ENCODE results near the gene COL18A1. TPM values are rescaled to one million over a fixed set of nuclear protein-coding genes. Genes with fewer than 3 reads are reported as not detected.
A peak's percentile ranks its signal among the peaks of the same experiment; 100 is the strongest.

Gene COL18A1
- total and polyA plus RNA-seq, 2 of the 8 experiments (the other 6 are each of a cell fraction or from before 2014, with no cell fraction given), result 145 to 201 TPM

GRCh38 chr21:45367402-45368351 lies 37.3 kb upstream of the COL18A1 start:
- H3K79me1 ChIP-seq (ENCODE audit: low read depth, low read length), result no peaks in the 10 kb centered on the region

More at GRCh38 chr21:45367402-45368351, 37.3 kb upstream of the COL18A1 start:
- H3K27ac ChIP-seq (ENCODE audit: low read depth, low read length), result no peak overlapping the region
- no peak overlapping the region for H3K4me2 ChIP-seq (ENCODE audit: insufficient read depth in 1 of 2, low read depth in 2 of 2, low read length in 2 of 2)
- no peaks in the 10 kb centered on the region for H4K20me1 ChIP-seq (replicated peaks in 1 of 2; ENCODE audit: control insufficient read depth in 1 of 2, insufficient read depth in 2 of 2, low read length in 2 of 2)
- H3K36me3 ChIP-seq (ENCODE audit: control insufficient read depth in 2 of 4, insufficient read depth in 4 of 4, low read length in 3 of 4), result no peaks in the 10 kb centered on the region
- H3K4me1 ChIP-seq (replicated peaks in 1 of 4; ENCODE audit: control insufficient read depth in 3 of 4, insufficient read depth in 4 of 4, low read length in 3 of 4), result peaks cover 0 to 18% (median 9%) of the 10 kb centered on the region in 4 experiments; a peak in 6 of 7 replicates
- no peak overlapping the region for H2AFZ ChIP-seq (ENCODE audit: low read length)
- ChIA-PET POLR2A (ENCODE audit: partially characterized antibody) (no interaction called here), CTCF (ENCODE audit: partially characterized antibody) (interaction anchor here (2.1 kb wide), 1 partner anchor 39 kb away, joined by 6 read pairs; no protein-coding TSS in a partner anchor)
- H3K27me3 ChIP-seq (replicated peaks in 1 of 4; ENCODE audit: control insufficient read depth in 3 of 4, extremely low read depth in 1 of 4, insufficient read depth in 3 of 4, low read length in 3 of 4), result no peaks in the 10 kb centered on the region; a peak in 2 of 7 replicates
- WGBS, 2 experiments (ENCODE audit: extremely low coverage in 1 of 2, insufficient coverage in 1 of 2, insufficient read length in 1 of 2, insufficient replicate concordance in 2 of 2, low coverage in 1 of 2, low lambda C conversion rate in 2 of 2, missing lambda C conversion rate in 1 of 2), result 90% methylated on average over 25 of the region's 25 CpGs; no CpG with 5 or more reads in 1 of the 2 experiments
- peak overlapping the region; percentile 75; the same call in 1 of the 2 replicates for H2BK5ac ChIP-seq (ENCODE audit: low read depth, low read length)
- peak overlapping the region; percentile 74 for H4K8ac ChIP-seq (ENCODE audit: extremely low read depth, insufficient read depth, low read length)
- no peak overlapping the region for H3K4ac ChIP-seq (replicated peaks; ENCODE audit: insufficient read length, low read depth, low read length)
- H2BK15ac ChIP-seq (ENCODE audit: low read length), result peak overlapping the region; percentile 95
- H2BK120ac ChIP-seq (replicated peaks; ENCODE audit: low read depth, low read length), result peak overlapping the region; percentile 71
- no peak overlapping the region for H3K14ac ChIP-seq (ENCODE audit: insufficient read length)
- H3K18ac ChIP-seq (ENCODE audit: extremely low read depth, low read length), result peak overlapping the region; percentile 19; the same call in 1 of the 2 replicates
- no peak overlapping the region for H4K5ac ChIP-seq (ENCODE audit: insufficient read length, low read depth, low read length)
- H4K91ac ChIP-seq (replicated peaks; ENCODE audit: insufficient read length, low read length), result peak overlapping the region; percentile 83
- no peaks in the 10 kb centered on the region for H3K9me3 ChIP-seq (ENCODE audit: insufficient read depth in 2 of 2, low read depth in 1 of 2, low read length in 1 of 2)
- H3K23ac ChIP-seq (ENCODE audit: insufficient read length), result no peak overlapping the region
- H2BK20ac ChIP-seq (ENCODE audit: low read length), result peak overlapping the region; percentile 72; the same call in 1 of the 2 replicates
- no peak for DNase-seq (ENCODE audit: low read depth in 1 of 2, low spot score in 2 of 2)
- H3K9ac ChIP-seq (replicated peaks in 1 of 4; ENCODE audit: extremely low read depth in 1 of 4, low read depth in 3 of 4, low read length in 3 of 4), result no peak overlapping the region
- H3K23me2 ChIP-seq (ENCODE audit: low read depth, low read length), result no peaks in the 10 kb centered on the region
- no peak for TF ChIP-seq RNF2 (IDR thresholded peaks at IDR 0.05; ENCODE audit: borderline replicate concordance, low read depth, low read length, missing control alignments, poor library complexity, severe bottlenecking)
- TF ChIP-seq ASH2L (IDR thresholded peaks at IDR 0.05; ENCODE audit: low read length), result no peak
- no peak for TF ChIP-seq HDAC6 (IDR thresholded peaks at IDR 0.05; ENCODE audit: low read depth, low read length)
- no peak for TF ChIP-seq EGR1 (IDR thresholded peaks at IDR 0.05; ENCODE audit: borderline replicate concordance, low read depth, low read length)
- no peak for TF ChIP-seq EP300 (IDR thresholded peaks at IDR 0.05; ENCODE audit: borderline replicate concordance in 1 of 2, low read depth in 2 of 2, low read length in 2 of 2)
- TF ChIP-seq JUN (IDR thresholded peaks at IDR 0.05; ENCODE audit: low read depth, low read length), result no peak
- no peak for TF ChIP-seq GABPA (IDR thresholded peaks at IDR 0.05; ENCODE audit: borderline replicate concordance, insufficient read depth, low read length)
- TF ChIP-seq POLR2A (IDR thresholded peaks at IDR 0.05; ENCODE audit: control extremely low read depth in 1 of 2, low read depth in 2 of 2, low read length in 2 of 2), result no peak
- H3K56ac ChIP-seq (replicated peaks; ENCODE audit: insufficient read length, low read depth, low read length), result no peak overlapping the region
- no peak overlapping the region for H3K4me3 ChIP-seq (ENCODE audit: extremely low read depth in 1 of 4, insufficient read depth in 2 of 4, low read depth in 3 of 4, low read length in 4 of 4)
- peak overlapping the region; percentile 20; the same call in 1 of the 2 replicates for H2AK5ac ChIP-seq (ENCODE audit: low read depth, low read length)
- H2BK12ac ChIP-seq (ENCODE audit: low read depth, low read length), result peak overlapping the region; percentile 94
- no peaks in the 10 kb centered on the region for H3K79me2 ChIP-seq (ENCODE audit: control insufficient read depth in 1 of 2, insufficient read depth in 2 of 2, low read length in 2 of 2)
- no peak for FAIRE-seq

Measured in H1 (cell line).